HepG2 (cell line): ENCODE measurements around the gene HRG. TPM values are rescaled to one million over a fixed set of nuclear protein-coding genes. Genes with fewer than 3 reads are reported as not detected.

Experiments used
- ATAC-seq: fragments of 200-7000 bp; cut with Tn5 transposase; 3 replicates; pipeline ENCODE4 v1.9.1; 2020; ENCODE audit warnings: mild to moderate bottlenecking, moderate library complexity
- BruUV-seq: library from RNA; stranded (reverse); fragments of 400-500 nt; replicated peaks from 2 replicates; lab custom pipeline; 2021; lab: Mats Ljungman, UMichigan
- CTCF ChIA-PET: fragments of 300-600 bp; formaldehyde crosslinking; extraction: SDS; loops from one replicate; lab custom pipeline; 2021; ENCODE audit warnings: low total read pairs, inconsistent platforms, low intra/inter-chr PET ratio; lab: Yijun Ruan, JAX
- POLR2A ChIA-PET: fragments of 350-600 bp; sonication (Branson Sonifier 250); formaldehyde crosslinking; loops from one replicate; lab custom pipeline; 2020; ENCODE audit warnings: antibody characterized with exemption, inconsistent platforms; lab: Yijun Ruan, JAX
- DNase-seq: peaks from one replicate; pipeline ENCODE4 v3.0.0-alpha.2; 2015; ENCODE audit warnings: low spot score
- FAIRE-seq: peaks from 3 replicates; lab custom pipeline; 2011; peaks lifted over from hg19 to GRCh38; lab: Jason Lieb, UNC
- H2AFZ ChIP-seq: one replicate; pipeline ENCODE4 v1.6.1; 2011; ENCODE audit warnings: low read length, inconsistent platforms
- H3K27ac ChIP-seq: fragments of 300-600 bp; 3 replicates; pipeline ENCODE4 v1.8.0; 2011; ENCODE audit warnings: mixed run types, mild to moderate bottlenecking, mixed read lengths, low read length, inconsistent platforms; ENCODE audit not compliant: insufficient read depth; ENCODE audit errors: extremely low read length
- H3K27me3 ChIP-seq, 2 experiments: fragments of 200-600 bp in 1 of 2; 2 replicates in 1 of 2; 3 replicates in 1 of 2; pipeline versions ENCODE4 v1.6.0 to v1.8.0; 2011; ENCODE audit warnings: low read length in 2 of 2, mild to moderate bottlenecking in 2 of 2, moderate library complexity in 2 of 2, inconsistent platforms in 1 of 2; ENCODE audit not compliant: insufficient read depth in 2 of 2, control insufficient read depth in 1 of 2
- H3K36me3 ChIP-seq, 2 experiments: fragments of 200-600 bp in 1 of 2; replicated peaks in 1 of 2; 2 replicates in 1 of 2; 3 replicates in 1 of 2; pipeline versions ENCODE4 v1.5.1 to v1.8.0; 2011; ENCODE audit warnings: low read length in 2 of 2, inconsistent platforms in 1 of 2; ENCODE audit not compliant: insufficient read depth in 2 of 2, control insufficient read depth in 1 of 2
- H3K4me1 ChIP-seq: 2 replicates; pipeline ENCODE4 v1.5.1; 2012; ENCODE audit warnings: low read length, inconsistent platforms; ENCODE audit not compliant: insufficient read depth
- H3K4me2 ChIP-seq: 2 replicates; pipeline ENCODE4 v1.6.0; 2011; ENCODE audit warnings: low read depth, low read length, inconsistent platforms
- H3K4me3 ChIP-seq, 3 experiments: fragments of 200-600 bp in 1 of 3; sonication (generic), shearing (Covaris generic) in 1 of 3; replicated peaks in 1 of 3; 2 replicates each; pipeline ENCODE4 v1.5.1; 2011 to 2016; ENCODE audit warnings: low read length in 3 of 3, inconsistent platforms in 2 of 3, low read depth in 2 of 3, mild to moderate bottlenecking in 2 of 3, control low read depth in 1 of 3, mixed read lengths in 1 of 3; ENCODE audit not compliant: insufficient read depth in 1 of 3
- H3K79me2 ChIP-seq: one replicate; pipeline ENCODE4 v1.6.1; 2011; ENCODE audit warnings: low read length, inconsistent platforms; ENCODE audit not compliant: insufficient read depth
- H3K9ac ChIP-seq: 2 replicates; pipeline ENCODE4 v1.6.0; 2011; ENCODE audit warnings: mild to moderate bottlenecking, low read depth, low read length, inconsistent platforms; ENCODE audit not compliant: insufficient read depth
- H3K9me3 ChIP-seq: 2 replicates; pipeline ENCODE4 v1.5.1; 2012; ENCODE audit warnings: mild to moderate bottlenecking, low read length
- H4K20me1 ChIP-seq: 2 replicates; pipeline ENCODE4 v1.6.0; 2011; ENCODE audit warnings: inconsistent platforms, mild to moderate bottlenecking, low read length, moderate library complexity; ENCODE audit not compliant: insufficient read depth
- ATF3 ChIP-seq: sonication (generic); formaldehyde crosslinking; IDR thresholded peaks from 2 replicates; pipeline ENCODE4 v1.4.0; 2020; ENCODE audit warnings: missing genetic modification reagents
- BHLHE40 ChIP-seq: IDR thresholded peaks from 2 replicates; pipeline ENCODE4 v1.6.1; 2011; ENCODE audit warnings: low read length, improper control_type of control experiment
- GLMP ChIP-seq: sonication (generic); formaldehyde crosslinking; IDR thresholded peaks from 2 replicates; pipeline ENCODE4 v1.9.0; 2021; ENCODE audit warnings: missing genetic modification reagents, mild to moderate bottlenecking, borderline replicate concordance
- KAT8 ChIP-seq: IDR thresholded peaks from 2 replicates; pipeline ENCODE4 v1.6.1; 2016; ENCODE audit warnings: missing genetic modification reagents, missing compliant biosample characterization
- KLF11 ChIP-seq: IDR thresholded peaks from 2 replicates; pipeline ENCODE4 v1.6.1; 2016; ENCODE audit warnings: missing compliant biosample characterization
- KLF6 ChIP-seq: IDR thresholded peaks from 2 replicates; pipeline ENCODE4 v1.8.0; 2016; ENCODE audit warnings: missing biosample characterization, missing genetic modification reagents
- KMT2B ChIP-seq: IDR thresholded peaks from 2 replicates; pipeline ENCODE4 v1.6.1; 2016; ENCODE audit warnings: missing genetic modification reagents, missing compliant biosample characterization
- MATR3 ChIP-seq: sonication (generic); formaldehyde crosslinking; IDR thresholded peaks from 2 replicates; pipeline ENCODE4 v1.4.0; 2020; ENCODE audit warnings: missing genetic modification reagents
- MED8 ChIP-seq: sonication (generic); formaldehyde crosslinking; IDR thresholded peaks from 2 replicates; pipeline ENCODE4 v1.8.1; 2023; ENCODE audit warnings: mild to moderate bottlenecking, missing genetic modification reagents; ENCODE audit not compliant: insufficient replicate concordance
- ONECUT2 ChIP-seq: sonication (generic); formaldehyde crosslinking; IDR thresholded peaks from 2 replicates; pipeline ENCODE4 v1.4.0; 2020; ENCODE audit warnings: missing genetic modification reagents
- POGZ ChIP-seq: sonication (generic); formaldehyde crosslinking; IDR thresholded peaks from 2 replicates; pipeline ENCODE4 v1.4.0; 2020; ENCODE audit warnings: mild to moderate bottlenecking, missing genetic modification reagents
- RBM22 ChIP-seq: fragments of 200-400 bp; formaldehyde crosslinking; optimal IDR thresholded peaks from 2 replicates; pipeline ENCODE3; 2017; ENCODE audit warnings: mild to moderate bottlenecking, low read length, moderate library complexity
- SETDB1 ChIP-seq: sonication (generic); formaldehyde crosslinking; IDR thresholded peaks from 2 replicates; pipeline ENCODE4 v1.5.1; 2020; ENCODE audit warnings: missing genetic modification reagents, mild to moderate bottlenecking, borderline replicate concordance
- ZMYM3 ChIP-seq: sonication (generic); formaldehyde crosslinking; IDR thresholded peaks from 2 replicates; pipeline ENCODE4 v1.5.1; 2020; ENCODE audit warnings: mild to moderate bottlenecking, missing genetic modification reagents
- whole genome bisulfite sequencing: methylation state at CpG from one replicate; pipeline ENCODE4 v1.1.6; 2017; ENCODE audit warnings: low lambda C conversion rate; 5-methylcytosine and 5-hydroxymethylcytosine counted together
- in situ Hi-C: cut with HindIII; loops from 2 replicates; pipeline ENCODE4 v1.10.0; 2017; ENCODE audit warnings: low pct_unique_long_range_greater_than_20kb; ENCODE audit not compliant: extremely low pct_ligation_motif_present
- intact Hi-C: fragments of 100-400 bp; cut with micrococcal nuclease; formaldehyde crosslinking; loops from one replicate; pipeline ENCODE4 v1.10.0; 2022; ENCODE audit not compliant: unreplicated experiment
- polyA plus RNA-seq, 8 experiments: library from polyadenylated mRNA; depleted of rRNA in 3 of 8; stranded (reverse) in 7 of 8; unstranded in 1 of 8; fragments of >200 nt; fragmentation: Illumina TruSeq in 4 of 8; extraction: Trizol in 4 of 8; gene quantifications; 2 replicates each; pipeline versions ENCODE4 v1.2.1 to v1.2.3, GENCODE V29; 2011 to 2016; ENCODE audit warnings: low read depth in 4 of 8, missing spikeins in 1 of 8, mixed read lengths in 1 of 8; ENCODE audit not compliant: insufficient read depth in 1 of 8
- total RNA-seq, 5 experiments: library from RNA; depleted of rRNA; stranded (reverse); fragments of >200 nt; fragmentation: Illumina TruSeq; extraction: Trizol; gene quantifications; 2 replicates each; pipeline ENCODE4 v1.2.3, GENCODE V29; 2016; ENCODE audit warnings: low read depth in 1 of 5
- TF ChIP-seq, protein P1 (sequence below), 2 experiments: sonication (generic) in 1 of 2; formaldehyde crosslinking in 1 of 2; IDR thresholded peaks; 2 replicates each; pipeline versions ENCODE4 v1.4.0 to v1.6.1; 2016 to 2020; ENCODE audit warnings: borderline replicate concordance in 1 of 2, low read depth in 1 of 2, mild to moderate bottlenecking in 1 of 2, missing genetic modification reagents in 1 of 2
- TF ChIP-seq, protein P2 (sequence below): conservative IDR thresholded peaks from 2 replicates; pipeline ENCODE4 v1.6.1; 2018; ENCODE audit warnings: missing genetic modification reagents
- TF ChIP-seq, protein P3 (sequence below): sonication (generic); formaldehyde crosslinking; IDR thresholded peaks from 2 replicates; pipeline ENCODE4 v1.5.1; 2020; ENCODE audit warnings: mild to moderate bottlenecking, missing genetic modification reagents, moderate library complexity

HRG gene
- total and polyA plus RNA-seq, 2 of the 13 experiments (the other 11 are each of a cell fraction or from before 2014, with no cell fraction given), result 0.09 to 0.11 TPM

GRCh38 chr3:186663361-186664118 is 2.3 kb upstream of the HRG start:
- TF ChIP-seq SETDB1 (CRISPR knock-in tag) (no peak), RBM22 (no peak), MED8 (no peak), MATR3 (CRISPR knock-in tag) (no peak), KLF6 (CRISPR knock-in tag) (no peak), GLMP (CRISPR knock-in tag) (no peak), POGZ (CRISPR knock-in tag) (no peak), BHLHE40 (no peak), ZMYM3 (no peak), ATF3 (CRISPR knock-in tag) (no peak), KMT2B (CRISPR knock-in tag) (no peak), KAT8 (no peak), ONECUT2 (no peak), KLF11 (CRISPR knock-in tag) (no peak)
- TF ChIP-seq, protein P1, sequence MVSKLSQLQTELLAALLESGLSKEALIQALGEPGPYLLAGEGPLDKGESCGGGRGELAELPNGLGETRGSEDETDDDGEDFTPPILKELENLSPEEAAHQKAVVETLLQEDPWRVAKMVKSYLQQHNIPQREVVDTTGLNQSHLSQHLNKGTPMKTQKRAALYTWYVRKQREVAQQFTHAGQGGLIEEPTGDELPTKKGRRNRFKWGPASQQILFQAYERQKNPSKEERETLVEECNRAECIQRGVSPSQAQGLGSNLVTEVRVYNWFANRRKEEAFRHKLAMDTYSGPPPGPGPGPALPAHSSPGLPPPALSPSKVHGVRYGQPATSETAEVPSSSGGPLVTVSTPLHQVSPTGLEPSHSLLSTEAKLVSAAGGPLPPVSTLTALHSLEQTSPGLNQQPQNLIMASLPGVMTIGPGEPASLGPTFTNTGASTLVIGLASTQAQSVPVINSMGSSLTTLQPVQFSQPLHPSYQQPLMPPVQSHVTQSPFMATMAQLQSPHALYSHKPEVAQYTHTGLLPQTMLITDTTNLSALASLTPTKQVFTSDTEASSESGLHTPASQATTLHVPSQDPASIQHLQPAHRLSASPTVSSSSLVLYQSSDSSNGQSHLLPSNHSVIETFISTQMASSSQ (IDR thresholded peaks at IDR 0.05; ENCODE audit: low read depth), result no peak
- TF ChIP-seq, protein P1 (CRISPR knock-in tag; IDR thresholded peaks at IDR 0.05; ENCODE audit: borderline replicate concordance), result no peak
- TF ChIP-seq, protein P2, sequence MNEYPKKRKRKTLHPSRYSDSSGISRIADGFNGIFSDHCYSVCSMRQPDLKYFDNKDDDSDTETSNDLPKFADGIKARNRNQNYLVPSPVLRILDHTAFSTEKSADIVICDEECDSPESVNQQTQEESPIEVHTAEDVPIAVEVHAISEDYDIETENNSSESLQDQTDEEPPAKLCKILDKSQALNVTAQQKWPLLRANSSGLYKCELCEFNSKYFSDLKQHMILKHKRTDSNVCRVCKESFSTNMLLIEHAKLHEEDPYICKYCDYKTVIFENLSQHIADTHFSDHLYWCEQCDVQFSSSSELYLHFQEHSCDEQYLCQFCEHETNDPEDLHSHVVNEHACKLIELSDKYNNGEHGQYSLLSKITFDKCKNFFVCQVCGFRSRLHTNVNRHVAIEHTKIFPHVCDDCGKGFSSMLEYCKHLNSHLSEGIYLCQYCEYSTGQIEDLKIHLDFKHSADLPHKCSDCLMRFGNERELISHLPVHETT, result no peak
- TF ChIP-seq, protein P3, sequence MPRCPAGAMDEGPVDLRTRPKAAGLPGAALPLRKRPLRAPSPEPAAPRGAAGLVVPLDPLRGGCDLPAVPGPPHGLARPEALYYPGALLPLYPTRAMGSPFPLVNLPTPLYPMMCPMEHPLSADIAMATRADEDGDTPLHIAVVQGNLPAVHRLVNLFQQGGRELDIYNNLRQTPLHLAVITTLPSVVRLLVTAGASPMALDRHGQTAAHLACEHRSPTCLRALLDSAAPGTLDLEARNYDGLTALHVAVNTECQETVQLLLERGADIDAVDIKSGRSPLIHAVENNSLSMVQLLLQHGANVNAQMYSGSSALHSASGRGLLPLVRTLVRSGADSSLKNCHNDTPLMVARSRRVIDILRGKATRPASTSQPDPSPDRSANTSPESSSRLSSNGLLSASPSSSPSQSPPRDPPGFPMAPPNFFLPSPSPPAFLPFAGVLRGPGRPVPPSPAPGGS (CRISPR knock-in tag), result no peak
- TF ChIP-seq, all 625 proteins: peak for 0
- in situ Hi-C loops, result no loop called here
- no peak for DNase-seq
- no peaks in the 10 kb centered on the region; a peak in 1 of 5 replicates for H3K27me3 ChIP-seq
- no peak overlapping the region for H3K9ac ChIP-seq
- no peak overlapping the region for H3K4me2 ChIP-seq
- no peaks in the 10 kb centered on the region for H3K9me3 ChIP-seq
- H3K4me1 ChIP-seq, result peaks cover 34% of the 10 kb centered on the region
- CTCF ChIA-PET, result no interaction called here
- no peak overlapping the region for H3K27ac ChIP-seq
- no peak for ATAC-seq
- no peaks in the 10 kb centered on the region for H3K79me2 ChIP-seq
- intact Hi-C loops, result no loop called here
- BruUV-seq, result no TSS peak
- no peaks in the 10 kb centered on the region for H3K36me3 ChIP-seq
- 83% methylated on average over 7 of the region's 7 CpGs for WGBS
- no peaks in the 10 kb centered on the region for H4K20me1 ChIP-seq
- H3K4me3 ChIP-seq, result no peak overlapping the region
- no peak overlapping the region for H2AFZ ChIP-seq
- POLR2A ChIA-PET, result no interaction called here
- no peak for FAIRE-seq
